GM23248 (cell line): ENCODE results near the gene ZNF236. TPM values are rescaled to one million over a fixed set of nuclear protein-coding genes. Genes with fewer than 3 reads are reported as not detected.

Experiments used
- DNase-seq: peaks from one replicate; pipeline ENCODE4 v3.0.0-alpha.2; 2015
- H2AFZ ChIP-seq: fragments of 200-600 bp; sonication (generic); 2 replicates; pipeline ENCODE4 v1.6.1; 2016; ENCODE audit warnings: antibody characterized with exemption
- H3F3A ChIP-seq: fragments of 200-600 bp; sonication (generic); 2 replicates; pipeline ENCODE4 v1.6.1; 2016; ENCODE audit warnings: mild to moderate bottlenecking, antibody characterized with exemption, mixed run types; ENCODE audit not compliant: insufficient read depth
- H3K27ac ChIP-seq: fragments of 200-600 bp; sonication (generic); 2 replicates; pipeline ENCODE4 v1.5.1; 2016; ENCODE audit warnings: mild to moderate bottlenecking
- H3K27me3 ChIP-seq: fragments of 200-600 bp; sonication (generic); replicated peaks from 2 replicates; pipeline ENCODE4 v1.6.1; 2016; ENCODE audit warnings: mild to moderate bottlenecking; ENCODE audit not compliant: insufficient read depth
- H3K36me3 ChIP-seq: fragments of 200-600 bp; sonication (generic); 2 replicates; pipeline ENCODE4 v1.6.1; 2016; ENCODE audit warnings: low read depth, mild to moderate bottlenecking
- H3K4me1 ChIP-seq: fragments of 200-600 bp; sonication (generic); 2 replicates; pipeline ENCODE4 v1.6.1; 2016; ENCODE audit warnings: mild to moderate bottlenecking; ENCODE audit not compliant: insufficient read depth
- H3K4me2 ChIP-seq: fragments of 200-600 bp; sonication (generic); one replicate; pipeline ENCODE4 v1.6.1; 2016; ENCODE audit warnings: mild to moderate bottlenecking; ENCODE audit not compliant: unreplicated experiment
- H3K4me3 ChIP-seq: fragments of 200-600 bp; sonication (generic); 2 replicates; pipeline ENCODE4 v1.5.1; 2016; ENCODE audit warnings: mild to moderate bottlenecking
- H3K79me2 ChIP-seq: fragments of 200-600 bp; sonication (generic); 2 replicates; pipeline ENCODE4 v1.6.1; 2016; ENCODE audit warnings: mild to moderate bottlenecking; ENCODE audit not compliant: insufficient read depth
- H3K9ac ChIP-seq: fragments of 200-600 bp; sonication (generic); 2 replicates; pipeline ENCODE4 v1.6.1; 2016; ENCODE audit warnings: mild to moderate bottlenecking
- H3K9me2 ChIP-seq: fragments of 200-600 bp; sonication (generic); 2 replicates; pipeline ENCODE4 v1.6.1; 2016; ENCODE audit warnings: mixed run types, mild to moderate bottlenecking, moderate library complexity; ENCODE audit not compliant: insufficient read depth
- H3K9me3 ChIP-seq: fragments of 200-600 bp; sonication (generic); one replicate; pipeline ENCODE4 v1.6.1; 2017; ENCODE audit warnings: low read depth
- H4K20me1 ChIP-seq: fragments of 200-600 bp; sonication (generic); 2 replicates; pipeline ENCODE4 v1.6.0; 2016; ENCODE audit not compliant: insufficient read depth
- EZH2 ChIP-seq: fragments of 200-600 bp; sonication (generic); IDR thresholded peaks from 2 replicates; pipeline ENCODE4 v1.6.1; 2018; ENCODE audit warnings: antibody characterized with exemption, mild to moderate bottlenecking; ENCODE audit not compliant: insufficient read depth, poor library complexity, severe bottlenecking
- EZH2phosphoT487 ChIP-seq: fragments of 200-600 bp; sonication (generic); IDR thresholded peaks from 2 replicates; pipeline ENCODE4 v1.6.1; 2018; ENCODE audit warnings: antibody characterized with exemption, moderate library complexity, mild to moderate bottlenecking, low read depth; ENCODE audit not compliant: insufficient read depth
- WGBS, 2 experiments: methylation state at CpG; one replicate each; pipeline ENCODE4 v1.1.6; 2015 to 2017; ENCODE audit warnings: low lambda C conversion rate in 2 of 2, low coverage in 1 of 2; ENCODE audit errors: missing lambda C conversion rate in 2 of 2; 5-methylcytosine and 5-hydroxymethylcytosine counted together
- in situ Hi-C: fragments of 300-500 bp; cut with MboI; formaldehyde crosslinking; loops from 2 replicates; pipeline ENCODE4 v1.15.0; 2020
- polyA plus RNA-seq: library from polyadenylated mRNA; unstranded; fragments of >200 nt; fragmentation: Nextera tagmentation; extraction: Ambion mirVana; gene quantifications from 2 replicates; pipeline ENCODE4 v1.2.1, GENCODE V29; 2016
- total RNA-seq: library from RNA; depleted of rRNA; stranded (reverse); fragments of >200 nt; shearing (Covaris generic); gene quantifications from 2 replicates; pipeline ENCODE4 v1.2.3, GENCODE V29; 2014

Gene ZNF236
- total and polyA plus RNA-seq, 2 experiments from 2014 or later, result 4.6 to 12.4 TPM

- Histone ChIP-seq H3K9me3 (no peaks in the 10 kb centered on the region), H3K9ac (no peak overlapping the region), H3F3A (no peaks in the 10 kb centered on the region), H3K79me2 (no peaks in the 10 kb centered on the region), H3K4me1 (no peaks in the 10 kb centered on the region), H3K4me3 (no peak overlapping the region), H3K36me3 (peaks cover 16% of the 10 kb centered on the region), H2AFZ (no peak overlapping the region), H3K27me3 (no peaks in the 10 kb centered on the region), H3K9me2 (no peaks in the 10 kb centered on the region), H4K20me1 (no peaks in the 10 kb centered on the region), H3K27ac (no peak overlapping the region), H3K4me2 (no peak overlapping the region)
- 94% methylated on average over 4 of the region's 4 CpGs for WGBS, 2 experiments
- in situ Hi-C loops, result no loop called here
- DNase-seq, result no peak
- TF ChIP-seq EZH2 (no peak), EZH2phosphoT487 (no peak)
These were observed 130.4 kb downstream of the ZNF236 start for GRCh38 chr18:76952747-76953146.

DNA sequence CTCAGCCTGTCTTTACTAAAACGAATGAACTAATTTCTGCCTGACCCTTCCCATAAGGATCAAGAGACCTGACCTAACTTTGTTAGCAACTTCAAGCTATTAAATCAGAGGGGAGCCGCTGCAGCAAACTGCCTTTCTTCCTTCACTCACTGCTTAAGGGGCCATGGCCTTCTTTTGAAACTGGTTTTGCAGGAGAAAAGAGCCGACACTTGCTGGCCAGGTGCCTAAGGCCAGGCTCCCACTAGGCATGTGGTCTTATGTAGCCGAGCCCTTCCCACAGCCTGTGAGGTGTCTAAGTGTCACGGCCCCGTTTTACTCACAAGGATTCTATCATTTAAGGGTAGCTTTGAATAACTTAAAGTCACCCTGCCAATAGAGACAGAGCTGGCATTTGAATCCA is 130.8 kb downstream of the ZNF236 start:
- no peak overlapping the region for H3K27ac ChIP-seq
- no peak for TF ChIP-seq EZH2phosphoT487
- no peak for TF ChIP-seq EZH2
- no peaks in the 10 kb centered on the region for H3F3A ChIP-seq
- H3K4me1 ChIP-seq, result no peaks in the 10 kb centered on the region
- H2AFZ ChIP-seq, result no peak overlapping the region
- peaks cover 15% of the 10 kb centered on the region for H3K36me3 ChIP-seq
- no peak overlapping the region for H3K9ac ChIP-seq
- no peaks in the 10 kb centered on the region for H3K79me2 ChIP-seq
- no peak overlapping the region for H3K4me2 ChIP-seq
- 86 to 91% methylated on average over 6 of the region's 6 CpGs for WGBS, 2 experiments
- in situ Hi-C loops, result no loop called here
- H3K9me2 ChIP-seq, result no peaks in the 10 kb centered on the region
- H4K20me1 ChIP-seq, result no peaks in the 10 kb centered on the region
- no peaks in the 10 kb centered on the region for H3K9me3 ChIP-seq
- DNase-seq, result no peak
- no peak overlapping the region for H3K4me3 ChIP-seq
- no peaks in the 10 kb centered on the region for H3K27me3 ChIP-seq

GRCh38 chr18:76953583-76954233 is 131.4 kb downstream of the ZNF236 start:
- in situ Hi-C loops, result no loop called here
- no peaks in the 10 kb centered on the region for H3K9me3 ChIP-seq
- 84 to 85% methylated on average over 12 of the region's 12 CpGs for WGBS, 2 experiments
- no peak for TF ChIP-seq EZH2
- no peak for TF ChIP-seq EZH2phosphoT487
- no peaks in the 10 kb centered on the region for H3K79me2 ChIP-seq
- no peaks in the 10 kb centered on the region for H3F3A ChIP-seq
- H3K4me3 ChIP-seq, result no peak overlapping the region
- H3K36me3 ChIP-seq, result peaks cover 13% of the 10 kb centered on the region; the same call in 1 of the 2 replicates
- no peaks in the 10 kb centered on the region for H3K9me2 ChIP-seq
- no peak overlapping the region for H3K9ac ChIP-seq
- no peaks in the 10 kb centered on the region for H3K27me3 ChIP-seq
- H3K4me1 ChIP-seq, result no peaks in the 10 kb centered on the region
- no peak overlapping the region for H3K4me2 ChIP-seq
- H4K20me1 ChIP-seq, result no peaks in the 10 kb centered on the region
- DNase-seq, result no peak
- H2AFZ ChIP-seq, result no peak overlapping the region
- H3K27ac ChIP-seq, result no peak overlapping the region

DNA sequence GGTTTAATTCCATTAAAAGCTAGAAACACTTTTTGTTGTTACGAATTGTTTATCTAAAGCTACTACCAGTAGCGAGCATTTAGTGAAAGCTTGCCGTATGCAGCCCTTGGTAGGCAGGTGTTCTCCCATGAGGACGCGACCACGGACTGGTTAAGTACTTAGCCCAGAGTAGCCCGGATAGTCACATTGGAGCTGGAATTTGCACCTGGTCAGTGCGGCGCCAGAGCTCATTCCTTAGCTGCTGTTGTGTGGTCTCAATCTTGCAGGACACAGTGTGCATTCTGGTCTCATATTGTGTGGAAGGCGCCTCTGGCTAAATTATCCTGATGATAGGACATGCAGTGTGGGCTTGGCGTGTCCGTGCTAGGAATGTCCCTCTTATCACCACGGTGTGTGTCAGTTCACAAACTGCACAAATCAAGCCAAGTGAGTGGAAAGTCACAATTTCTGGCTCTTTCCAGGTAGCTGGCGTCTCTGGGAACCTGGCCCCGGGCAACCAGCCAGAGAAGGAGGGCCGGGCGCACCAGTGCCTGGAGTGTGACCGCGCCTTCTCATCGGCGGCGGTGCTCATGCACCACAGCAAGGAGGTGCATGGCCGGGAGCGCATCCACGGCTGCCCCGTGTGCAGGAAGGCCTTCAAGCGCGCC is 133.3 kb downstream of the ZNF236 start:
- in situ Hi-C loops, result no loop called here
- Histone ChIP-seq H3K4me3 (no peak overlapping the region), H2AFZ (no peak overlapping the region), H3K9ac (no peak overlapping the region), H3K9me3 (no peaks in the 10 kb centered on the region), H3F3A (no peaks in the 10 kb centered on the region), H3K4me1 (no peaks in the 10 kb centered on the region), H3K4me2 (no peak overlapping the region), H3K9me2 (no peaks in the 10 kb centered on the region), H3K79me2 (no peaks in the 10 kb centered on the region), H4K20me1 (no peaks in the 10 kb centered on the region), H3K27me3 (no peaks in the 10 kb centered on the region), H3K36me3 (peaks cover 9% of the 10 kb centered on the region; the same call in 1 of the 2 replicates), H3K27ac (no peak overlapping the region)
- 97 to 99% methylated on average over 25 to 28 of the region's 28 CpGs for WGBS, 2 experiments
- TF ChIP-seq EZH2phosphoT487 (no peak), EZH2 (no peak)
- DNase-seq, result no peak
